ENCODE results near the gene LSM12.

GRCh38 chr17:44094701-44095387, 28.4 kb upstream of the LSM12 start:
- no peak for TF ChIP-seq CTCF (IDR thresholded peaks at IDR 0.05; ENCODE audit: borderline replicate concordance, extremely low read depth, low read length, poor library complexity, severe bottlenecking)
- no peak for TF ChIP-seq EZH2 (IDR thresholded peaks at IDR 0.05; ENCODE audit: borderline replicate concordance, low read depth, low read length, severe bottlenecking)

Data from DND-41 (cell line).